ENCODE measurements around the gene DCC.

The DCC gene

DNA sequence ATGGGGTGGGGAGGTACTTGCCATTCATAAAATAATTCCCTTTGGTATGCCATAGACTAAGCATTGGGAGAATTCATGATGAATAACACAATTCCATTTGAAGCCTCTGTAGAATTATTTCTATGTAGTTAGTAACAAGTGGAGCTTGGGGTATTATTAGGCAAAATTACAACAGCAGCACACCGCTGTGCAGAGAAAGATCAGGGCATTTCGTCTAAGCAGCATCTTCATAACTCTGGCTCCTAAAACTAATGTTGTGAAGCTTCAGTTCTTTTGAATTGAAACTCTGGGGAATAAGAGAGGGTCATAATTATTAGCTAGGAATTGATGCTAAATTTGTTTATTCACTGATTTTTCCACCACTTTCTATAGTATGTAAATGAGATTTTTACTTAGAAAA lies 630.7 kb downstream of the DCC start:
- H3K27ac ChIP-seq (ENCODE audit: low read depth, low read length) = no peak overlapping the region
- H3K79me2 ChIP-seq (ENCODE audit: control insufficient read depth, low read length) = no peaks in the 10 kb centered on the region
- no peaks in the 10 kb centered on the region for H3K36me3 ChIP-seq (ENCODE audit: control insufficient read depth, low read length)
- H3K27me3 ChIP-seq (ENCODE audit: control insufficient read depth, low read length) = no peaks in the 10 kb centered on the region
- TF ChIP-seq, protein P1, sequence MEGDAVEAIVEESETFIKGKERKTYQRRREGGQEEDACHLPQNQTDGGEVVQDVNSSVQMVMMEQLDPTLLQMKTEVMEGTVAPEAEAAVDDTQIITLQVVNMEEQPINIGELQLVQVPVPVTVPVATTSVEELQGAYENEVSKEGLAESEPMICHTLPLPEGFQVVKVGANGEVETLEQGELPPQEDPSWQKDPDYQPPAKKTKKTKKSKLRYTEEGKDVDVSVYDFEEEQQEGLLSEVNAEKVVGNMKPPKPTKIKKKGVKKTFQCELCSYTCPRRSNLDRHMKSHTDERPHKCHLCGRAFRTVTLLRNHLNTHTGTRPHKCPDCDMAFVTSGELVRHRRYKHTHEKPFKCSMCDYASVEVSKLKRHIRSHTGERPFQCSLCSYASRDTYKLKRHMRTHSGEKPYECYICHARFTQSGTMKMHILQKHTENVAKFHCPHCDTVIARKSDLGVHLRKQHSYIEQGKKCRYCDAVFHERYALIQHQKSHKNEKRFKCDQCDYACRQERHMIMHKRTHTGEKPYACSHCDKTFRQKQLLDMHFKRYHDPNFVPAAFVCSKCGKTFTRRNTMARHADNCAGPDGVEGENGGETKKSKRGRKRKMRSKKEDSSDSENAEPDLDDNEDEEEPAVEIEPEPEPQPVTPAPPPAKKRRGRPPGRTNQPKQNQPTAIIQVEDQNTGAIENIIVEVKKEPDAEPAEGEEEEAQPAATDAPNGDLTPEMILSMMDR (IDR thresholded peaks at IDR 0.05; ENCODE audit: low read depth, low read length, poor library complexity, severe bottlenecking) = no peak
- no peak for TF ChIP-seq EZH2phosphoT487 (IDR thresholded peaks at IDR 0.05; ENCODE audit: borderline replicate concordance, low read length)
- no peaks in the 10 kb centered on the region; the same call in 1 of the 2 replicates for H3K9me2 ChIP-seq (replicated peaks; ENCODE audit: control insufficient read depth, low read length)
- H3K4me1 ChIP-seq (ENCODE audit: control insufficient read depth, low read length) = no peaks in the 10 kb centered on the region
- H3K9me3 ChIP-seq (ENCODE audit: control insufficient read depth, insufficient read depth, low read length) = no peaks in the 10 kb centered on the region
- no peak overlapping the region for H3K4me3 ChIP-seq (ENCODE audit: low read length)
- H3F3A ChIP-seq (ENCODE audit: control insufficient read depth, insufficient read depth) = no peaks in the 10 kb centered on the region
- no peak overlapping the region for H3K4me2 ChIP-seq (ENCODE audit: low read length)
- H4K20me1 ChIP-seq (ENCODE audit: control insufficient read depth, insufficient read depth, low read depth, low read length) = no peaks in the 10 kb centered on the region

DNA sequence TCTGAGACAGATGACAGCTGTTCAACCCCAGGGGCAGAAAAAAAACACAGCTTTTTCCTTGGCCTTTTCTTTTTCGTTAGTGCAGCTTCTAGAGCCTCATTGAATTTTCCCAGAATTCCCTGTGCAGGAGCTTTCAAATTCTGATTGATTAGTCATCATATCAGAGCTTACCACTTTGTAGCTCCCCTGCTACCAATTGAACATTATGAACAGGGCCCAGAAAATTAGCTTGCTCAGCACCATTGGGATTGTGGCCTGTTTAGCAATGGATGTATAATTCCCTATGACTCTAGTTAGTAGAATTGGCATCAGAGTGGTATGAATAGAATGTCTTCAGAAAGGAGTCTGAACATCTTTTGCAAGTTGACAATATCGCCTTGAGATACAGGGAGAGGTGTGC lies 631.1 kb downstream of the DCC start:
- Histone ChIP-seq H4K20me1 (ENCODE audit: control insufficient read depth, insufficient read depth, low read depth, low read length) (no peaks in the 10 kb centered on the region), H3K9me2 (replicated peaks; ENCODE audit: control insufficient read depth, low read length) (no peaks in the 10 kb centered on the region; the same call in 1 of the 2 replicates), H3K4me2 (ENCODE audit: low read length) (no peak overlapping the region), H3K27me3 (ENCODE audit: control insufficient read depth, low read length) (no peaks in the 10 kb centered on the region), H3K79me2 (ENCODE audit: control insufficient read depth, low read length) (no peaks in the 10 kb centered on the region), H3K36me3 (ENCODE audit: control insufficient read depth, low read length) (no peaks in the 10 kb centered on the region), H3K9me3 (ENCODE audit: control insufficient read depth, insufficient read depth, low read length) (no peaks in the 10 kb centered on the region), H3K4me1 (ENCODE audit: control insufficient read depth, low read length) (no peaks in the 10 kb centered on the region), H3K27ac (ENCODE audit: low read depth, low read length) (no peak overlapping the region), H3K4me3 (ENCODE audit: low read length) (no peak overlapping the region), H3F3A (ENCODE audit: control insufficient read depth, insufficient read depth) (no peaks in the 10 kb centered on the region)
- TF ChIP-seq, protein P1 (IDR thresholded peaks at IDR 0.05; ENCODE audit: low read depth, low read length, poor library complexity, severe bottlenecking) = no peak
- TF ChIP-seq EZH2phosphoT487 (IDR thresholded peaks at IDR 0.05; ENCODE audit: borderline replicate concordance, low read length) = no peak

DNA sequence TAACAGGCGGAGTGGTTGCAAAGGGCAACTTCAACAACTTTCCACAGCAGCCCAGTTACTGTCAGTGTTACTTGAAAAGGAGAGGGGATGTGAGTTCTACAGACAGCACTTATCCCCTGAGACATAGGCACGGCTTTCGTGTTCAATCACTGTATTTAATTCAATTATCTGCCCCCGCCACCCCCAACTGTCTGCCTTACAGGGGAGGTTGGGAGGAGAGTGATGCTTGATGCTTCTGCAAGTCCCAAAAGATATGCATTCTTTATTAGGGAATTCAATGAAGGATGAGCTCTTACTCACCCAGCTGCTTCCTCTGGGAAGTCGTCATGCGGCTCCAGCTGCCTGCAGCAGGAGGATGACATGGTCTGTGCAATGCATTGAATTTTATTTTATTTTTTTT lies 639.9 kb downstream of the DCC start:
- Histone ChIP-seq H3K27me3 (ENCODE audit: control insufficient read depth, low read length) (no peaks in the 10 kb centered on the region), H3K27ac (ENCODE audit: low read depth, low read length) (no peak overlapping the region), H3K4me2 (ENCODE audit: low read length) (no peak overlapping the region), H3K4me3 (ENCODE audit: low read length) (no peak overlapping the region), H3K9me2 (replicated peaks; ENCODE audit: control insufficient read depth, low read length) (no peaks in the 10 kb centered on the region), H3K4me1 (ENCODE audit: control insufficient read depth, low read length) (no peaks in the 10 kb centered on the region), H4K20me1 (ENCODE audit: control insufficient read depth, insufficient read depth, low read depth, low read length) (no peaks in the 10 kb centered on the region), H3F3A (ENCODE audit: control insufficient read depth, insufficient read depth) (no peaks in the 10 kb centered on the region), H3K36me3 (ENCODE audit: control insufficient read depth, low read length) (no peaks in the 10 kb centered on the region), H3K79me2 (ENCODE audit: control insufficient read depth, low read length) (no peaks in the 10 kb centered on the region), H3K9me3 (ENCODE audit: control insufficient read depth, insufficient read depth, low read length) (no peaks in the 10 kb centered on the region)
- TF ChIP-seq, protein P1 (IDR thresholded peaks at IDR 0.05; ENCODE audit: low read depth, low read length, poor library complexity, severe bottlenecking) = no peak

DNA sequence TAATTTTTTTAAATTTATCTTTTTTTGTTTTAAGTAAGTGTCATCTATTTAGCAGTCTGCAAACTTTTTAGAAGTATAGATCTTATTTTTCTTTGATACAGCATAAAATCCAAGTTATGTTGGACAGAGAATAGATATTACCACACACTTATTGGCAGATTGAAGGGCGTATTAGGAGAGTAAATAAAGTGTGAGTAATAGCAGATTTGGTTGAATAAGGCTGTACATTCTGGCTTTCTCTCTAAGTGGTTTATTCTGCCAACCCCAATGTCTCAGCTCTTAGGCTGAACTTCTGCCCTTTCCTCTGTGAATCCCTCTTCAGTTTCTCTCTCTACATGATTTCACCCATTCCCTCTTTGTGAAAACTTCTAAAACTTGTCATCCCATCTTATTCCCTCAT lies 651.2 kb downstream of the DCC start:
- H3K9me2 ChIP-seq (replicated peaks; ENCODE audit: control insufficient read depth, low read length) = no peaks in the 10 kb centered on the region
- no peak overlapping the region for H3K4me2 ChIP-seq (ENCODE audit: low read length)
- H3K4me1 ChIP-seq (ENCODE audit: control insufficient read depth, low read length) = no peaks in the 10 kb centered on the region
- H3K79me2 ChIP-seq (ENCODE audit: control insufficient read depth, low read length) = no peaks in the 10 kb centered on the region
- H3K27me3 ChIP-seq (ENCODE audit: control insufficient read depth, low read length) = no peaks in the 10 kb centered on the region
- H3K9me3 ChIP-seq (ENCODE audit: control insufficient read depth, insufficient read depth, low read length) = no peaks in the 10 kb centered on the region
- H3F3A ChIP-seq (ENCODE audit: control insufficient read depth, insufficient read depth) = no peaks in the 10 kb centered on the region
- no peak overlapping the region for H3K4me3 ChIP-seq (ENCODE audit: low read length)
- no peak for TF ChIP-seq EZH2phosphoT487 (IDR thresholded peaks at IDR 0.05; ENCODE audit: borderline replicate concordance, low read length)
- TF ChIP-seq, protein P1 (IDR thresholded peaks at IDR 0.05; ENCODE audit: low read depth, low read length, poor library complexity, severe bottlenecking) = no peak
- H4K20me1 ChIP-seq (ENCODE audit: control insufficient read depth, insufficient read depth, low read depth, low read length) = no peaks in the 10 kb centered on the region
- H3K27ac ChIP-seq (ENCODE audit: low read depth, low read length) = no peak overlapping the region
- H3K36me3 ChIP-seq (ENCODE audit: control insufficient read depth, low read length) = no peaks in the 10 kb centered on the region
